Fibroblast of lung (primary cell): ENCODE results near the gene ZGPAT. TPM values are rescaled to one million over a fixed set of nuclear protein-coding genes. Genes with fewer than 3 reads are reported as not detected.

Source experiments
- DNase-seq, 2 donors: peaks; one replicate each; pipeline versions ENCODE4 v3.0.0 to v3.0.0-alpha.2; 2010; ENCODE audit warnings: low read depth in 2 of 2
- H2AFZ ChIP-seq: 2 replicates; pipeline ENCODE4 v1.5.1; 2012; ENCODE audit warnings: low read length, control low read depth, inconsistent platforms
- H3K27ac ChIP-seq: 2 replicates; pipeline ENCODE4 v1.5.1; 2011; ENCODE audit warnings: low read length, control low read depth; ENCODE audit not compliant: insufficient read depth
- H3K27me3 ChIP-seq: 2 replicates; pipeline ENCODE4 v1.5.1; 2011; ENCODE audit warnings: mild to moderate bottlenecking, low read length; ENCODE audit not compliant: control insufficient read depth, insufficient read depth
- H3K36me3 ChIP-seq: 2 replicates; pipeline ENCODE4 v1.5.1; 2011; ENCODE audit warnings: low read length; ENCODE audit not compliant: control insufficient read depth, insufficient read depth
- H3K4me1 ChIP-seq: 2 replicates; pipeline ENCODE4 v1.5.1; 2011; ENCODE audit warnings: low read length; ENCODE audit not compliant: control insufficient read depth, insufficient read depth; ENCODE audit errors: extremely low read depth
- H3K4me2 ChIP-seq: 2 replicates; pipeline ENCODE4 v1.5.1; 2011; ENCODE audit warnings: low read length, control low read depth; ENCODE audit not compliant: insufficient read depth; ENCODE audit errors: extremely low read depth
- H3K4me3 ChIP-seq, 4 experiments: fragments of 200-600 bp in 1 of 4; sonication (generic) in 1 of 4; replicated peaks in 1 of 4; 2 replicates each; pipeline ENCODE4 v1.5.1; 2011 to 2016; ENCODE audit warnings: low read length in 4 of 4, low read depth in 3 of 4, mild to moderate bottlenecking in 3 of 4, control low read depth in 2 of 4, inconsistent platforms in 1 of 4, mixed read lengths in 1 of 4; ENCODE audit not compliant: insufficient read depth in 1 of 4; ENCODE audit errors: control extremely low read depth in 1 of 4
- H3K79me2 ChIP-seq: 2 replicates; pipeline ENCODE4 v1.5.1; 2012; ENCODE audit warnings: mild to moderate bottlenecking, low read length, inconsistent platforms; ENCODE audit not compliant: control insufficient read depth, insufficient read depth
- H3K9ac ChIP-seq: 2 replicates; pipeline ENCODE4 v1.5.1; 2011; ENCODE audit warnings: mild to moderate bottlenecking, low read length, control low read depth; ENCODE audit not compliant: insufficient read depth
- H3K9me3 ChIP-seq: 2 replicates; pipeline ENCODE4 v1.5.1; 2012; ENCODE audit warnings: low read depth, low read length; ENCODE audit not compliant: control insufficient read depth, insufficient read depth
- H4K20me1 ChIP-seq: 2 replicates; pipeline ENCODE4 v1.5.1; 2011; ENCODE audit warnings: low read length; ENCODE audit not compliant: control insufficient read depth, insufficient read depth; ENCODE audit errors: extremely low read depth
- EZH2 ChIP-seq: IDR thresholded peaks from 2 replicates; pipeline ENCODE4 v1.5.1; 2012; ENCODE audit warnings: low read length, control low read depth, mild to moderate bottlenecking; ENCODE audit errors: missing control alignments
- polyA plus RNA-seq, 2 donors: library from polyadenylated mRNA; depleted of rRNA in 1 of 2; stranded (reverse) in 1 of 2; unstranded in 1 of 2; fragments of >200 nt; gene quantifications; 2 replicates each; pipeline ENCODE4 v1.2.1, GENCODE V29; 2011 to 2012; ENCODE audit warnings: missing spikeins in 1 of 2
- total RNA-seq: library from RNA; depleted of rRNA; stranded (reverse); fragments of >200 nt; gene quantifications from 2 replicates; pipeline ENCODE4 v1.2.1, GENCODE V29; 2014
- TF ChIP-seq, protein P1 (sequence below), 2 donors: IDR thresholded peaks in 1 of 2; conservative IDR thresholded peaks in 1 of 2; 1 replicate in 1 of 2; 2 replicates in 1 of 2; pipeline ENCODE4 v1.5.1; 2011 to 2012; ENCODE audit warnings: low read length in 2 of 2, control low read depth in 1 of 2, inconsistent platforms in 1 of 2, low read depth in 1 of 2, mild to moderate bottlenecking in 1 of 2

ZGPAT gene
- total and polyA plus RNA-seq, 2 donors (not counting 1 experiment from before 2014, with no cell fraction given), result 7.6 to 10.7 TPM

GRCh38 chr20:63777614-63778013, 69.8 kb downstream of the ZGPAT start:
- no peak overlapping the region for H3K4me3 ChIP-seq

DNA sequence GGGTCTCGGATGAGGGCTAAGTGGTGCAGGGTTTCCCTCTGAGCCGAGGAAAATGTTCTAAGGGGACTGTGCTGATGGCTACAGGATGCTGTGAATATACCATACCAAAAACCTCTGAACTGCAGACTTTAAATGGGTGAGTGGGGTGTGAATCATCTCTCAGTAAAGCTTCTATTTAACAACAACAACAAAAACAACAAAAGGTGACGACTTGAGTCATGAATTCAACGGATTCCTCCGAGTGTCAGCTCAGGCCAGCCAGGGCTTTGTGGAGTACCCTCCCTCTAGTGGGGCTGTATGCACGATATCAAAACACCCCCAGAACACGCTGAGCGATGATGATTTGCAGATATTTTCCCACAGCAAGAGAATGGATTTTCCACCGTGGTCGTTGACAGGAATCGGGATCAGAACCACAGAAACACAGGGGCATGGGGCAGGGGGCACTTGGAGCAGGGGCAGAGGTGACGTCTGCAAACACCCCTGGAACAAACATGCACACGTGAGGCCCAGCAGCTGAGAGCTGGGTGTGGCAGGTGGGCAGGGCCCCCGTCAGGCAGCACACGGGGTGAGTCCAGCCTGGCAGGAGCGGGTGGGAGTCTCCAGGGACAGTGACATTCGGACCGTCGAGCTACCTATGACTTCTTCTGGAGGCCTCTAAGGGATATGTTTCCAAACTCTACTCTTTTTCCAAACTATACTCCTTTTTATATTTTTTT, 70.4 kb downstream of the ZGPAT start:
- Histone ChIP-seq H3K79me2 (no peaks in the 10 kb centered on the region), H4K20me1 (no peaks in the 10 kb centered on the region), H3K4me1 (peaks cover 4% of the 10 kb centered on the region), H3K27me3 (no peaks in the 10 kb centered on the region), H3K9me3 (no peaks in the 10 kb centered on the region), H3K4me3 (no peak overlapping the region), H3K9ac (no peak overlapping the region), H3K27ac (no peak overlapping the region), H3K36me3 (no peaks in the 10 kb centered on the region), H3K4me2 (no peak overlapping the region), H2AFZ (no peak overlapping the region)
- no peak for TF ChIP-seq EZH2
- TF ChIP-seq, protein P1, sequence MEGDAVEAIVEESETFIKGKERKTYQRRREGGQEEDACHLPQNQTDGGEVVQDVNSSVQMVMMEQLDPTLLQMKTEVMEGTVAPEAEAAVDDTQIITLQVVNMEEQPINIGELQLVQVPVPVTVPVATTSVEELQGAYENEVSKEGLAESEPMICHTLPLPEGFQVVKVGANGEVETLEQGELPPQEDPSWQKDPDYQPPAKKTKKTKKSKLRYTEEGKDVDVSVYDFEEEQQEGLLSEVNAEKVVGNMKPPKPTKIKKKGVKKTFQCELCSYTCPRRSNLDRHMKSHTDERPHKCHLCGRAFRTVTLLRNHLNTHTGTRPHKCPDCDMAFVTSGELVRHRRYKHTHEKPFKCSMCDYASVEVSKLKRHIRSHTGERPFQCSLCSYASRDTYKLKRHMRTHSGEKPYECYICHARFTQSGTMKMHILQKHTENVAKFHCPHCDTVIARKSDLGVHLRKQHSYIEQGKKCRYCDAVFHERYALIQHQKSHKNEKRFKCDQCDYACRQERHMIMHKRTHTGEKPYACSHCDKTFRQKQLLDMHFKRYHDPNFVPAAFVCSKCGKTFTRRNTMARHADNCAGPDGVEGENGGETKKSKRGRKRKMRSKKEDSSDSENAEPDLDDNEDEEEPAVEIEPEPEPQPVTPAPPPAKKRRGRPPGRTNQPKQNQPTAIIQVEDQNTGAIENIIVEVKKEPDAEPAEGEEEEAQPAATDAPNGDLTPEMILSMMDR (conservative IDR thresholded peaks at IDR 0.05 in 1 of 2, IDR thresholded peaks at IDR 0.05 in 1 of 2; ENCODE audit: low read depth in 1 of 2, low read length in 2 of 2), result no peak
- peak in 1 of 2 donors; percentile 12 for DNase-seq

More at GRCh38 chr20:63777614-63778013, 69.8 kb downstream of the ZGPAT start:
- Histone ChIP-seq H3K4me2 (no peak overlapping the region), H2AFZ (no peak overlapping the region), H3K4me1 (peaks cover 4% of the 10 kb centered on the region), H3K27ac (no peak overlapping the region), H3K27me3 (no peaks in the 10 kb centered on the region), H3K36me3 (no peaks in the 10 kb centered on the region), H3K9ac (no peak overlapping the region), H3K9me3 (no peaks in the 10 kb centered on the region), H4K20me1 (no peaks in the 10 kb centered on the region), H3K79me2 (no peaks in the 10 kb centered on the region)
- TF ChIP-seq EZH2, result no peak
- TF ChIP-seq, protein P1 (conservative IDR thresholded peaks at IDR 0.05 in 1 of 2, IDR thresholded peaks at IDR 0.05 in 1 of 2; ENCODE audit: low read depth in 1 of 2, low read length in 2 of 2), result no peak
- no peak for DNase-seq

- no peaks in the 10 kb centered on the region for H3K79me2 ChIP-seq
- no peaks in the 10 kb centered on the region for H3K27me3 ChIP-seq
- no peak overlapping the region for H3K4me3 ChIP-seq
- peaks cover 4% of the 10 kb centered on the region for H3K4me1 ChIP-seq
- H3K9ac ChIP-seq, result no peak overlapping the region
- no peaks in the 10 kb centered on the region for H3K9me3 ChIP-seq
- H3K4me2 ChIP-seq, result no peak overlapping the region
- H3K27ac ChIP-seq, result no peak overlapping the region
- H4K20me1 ChIP-seq, result no peaks in the 10 kb centered on the region
- TF ChIP-seq EZH2, result no peak
- TF ChIP-seq, protein P1 (conservative IDR thresholded peaks at IDR 0.05 in 1 of 2, IDR thresholded peaks at IDR 0.05 in 1 of 2; ENCODE audit: low read depth in 1 of 2, low read length in 2 of 2), result no peak
- no peak for DNase-seq
- no peak overlapping the region for H2AFZ ChIP-seq
- H3K36me3 ChIP-seq, result no peaks in the 10 kb centered on the region
These were observed 71.0 kb downstream of the ZGPAT start for GRCh38 chr20:63778857-63779256.
